MCF 10A (cell line): Measurements from ENCODE around the gene PTGDR2. TPM values are rescaled to one million over a fixed set of nuclear protein-coding genes. Genes with fewer than 3 reads are reported as not detected.

Experiments
- BruUV-seq: library from RNA; stranded (reverse); fragments of 400-500 nt; replicated peaks from 2 replicates; lab custom pipeline; 2021; lab: Mats Ljungman, UMichigan
- CTCF ChIA-PET: fragments of 300-600 bp; sonication (Branson Sonifier 250); formaldehyde crosslinking; extraction: SDS; loops from one replicate; lab custom pipeline; 2021; ENCODE audit warnings: antibody characterized with exemption, inconsistent platforms; lab: Yijun Ruan, JAX
- POLR2A ChIA-PET: fragments of 300-600, 350-650 bp; sonication (Branson Sonifier 250); formaldehyde crosslinking; extraction: SDS; loops from one replicate; lab custom pipeline; 2020; ENCODE audit warnings: antibody characterized with exemption, inconsistent platforms; lab: Yijun Ruan, JAX
- DNase-seq: peaks from one replicate; pipeline ENCODE4 v3.0.0-alpha.2; 2018; ENCODE audit not compliant: unreplicated experiment
- H3K27ac Mint-ChIP-seq: one replicate; pipeline ENCODE4 v1.8.0; 2022; ENCODE audit warnings: mild to moderate bottlenecking, low read depth, mixed read lengths; ENCODE audit not compliant: unreplicated experiment
- H3K27me3 Mint-ChIP-seq: one replicate; pipeline ENCODE4 v1.8.0; 2022; ENCODE audit warnings: mixed read lengths; ENCODE audit not compliant: insufficient read depth, unreplicated experiment
- H3K36me3 Mint-ChIP-seq: one replicate; pipeline ENCODE4 v1.8.0; 2022; ENCODE audit warnings: mild to moderate bottlenecking, moderate library complexity, mixed read lengths; ENCODE audit not compliant: insufficient read depth, unreplicated experiment
- H3K4me1 Mint-ChIP-seq: one replicate; pipeline ENCODE4 v1.8.0; 2022; ENCODE audit warnings: mixed read lengths; ENCODE audit not compliant: insufficient read depth, unreplicated experiment
- H3K4me3 Mint-ChIP-seq: one replicate; pipeline ENCODE4 v1.8.0; 2022; ENCODE audit warnings: mild to moderate bottlenecking, moderate library complexity, mixed read lengths; ENCODE audit not compliant: unreplicated experiment
- H3K9me3 Mint-ChIP-seq: one replicate; pipeline ENCODE4 v1.8.0; 2022; ENCODE audit warnings: mixed read lengths; ENCODE audit not compliant: unreplicated experiment
- intact Hi-C: fragments of 100-400 bp; cut with micrococcal nuclease; formaldehyde crosslinking; loops from 2 replicates; pipeline ENCODE4 v1.14.1; 2022
- total RNA-seq: library from RNA; stranded (reverse); gene quantifications from 2 replicates; pipeline ENCODE4 v1.2.3, GENCODE V29; 2022
- TF ChIP-seq, protein P1 (sequence below): fragments of 200-600 bp; IDR thresholded peaks from one replicate; pipeline ENCODE4 v1.8.0; 2022; ENCODE audit warnings: antibody characterized with exemption, mild to moderate bottlenecking; ENCODE audit not compliant: unreplicated experiment

Gene PTGDR2
- total RNA-seq, 1 experiment from 2014 or later = not detected

DNA sequence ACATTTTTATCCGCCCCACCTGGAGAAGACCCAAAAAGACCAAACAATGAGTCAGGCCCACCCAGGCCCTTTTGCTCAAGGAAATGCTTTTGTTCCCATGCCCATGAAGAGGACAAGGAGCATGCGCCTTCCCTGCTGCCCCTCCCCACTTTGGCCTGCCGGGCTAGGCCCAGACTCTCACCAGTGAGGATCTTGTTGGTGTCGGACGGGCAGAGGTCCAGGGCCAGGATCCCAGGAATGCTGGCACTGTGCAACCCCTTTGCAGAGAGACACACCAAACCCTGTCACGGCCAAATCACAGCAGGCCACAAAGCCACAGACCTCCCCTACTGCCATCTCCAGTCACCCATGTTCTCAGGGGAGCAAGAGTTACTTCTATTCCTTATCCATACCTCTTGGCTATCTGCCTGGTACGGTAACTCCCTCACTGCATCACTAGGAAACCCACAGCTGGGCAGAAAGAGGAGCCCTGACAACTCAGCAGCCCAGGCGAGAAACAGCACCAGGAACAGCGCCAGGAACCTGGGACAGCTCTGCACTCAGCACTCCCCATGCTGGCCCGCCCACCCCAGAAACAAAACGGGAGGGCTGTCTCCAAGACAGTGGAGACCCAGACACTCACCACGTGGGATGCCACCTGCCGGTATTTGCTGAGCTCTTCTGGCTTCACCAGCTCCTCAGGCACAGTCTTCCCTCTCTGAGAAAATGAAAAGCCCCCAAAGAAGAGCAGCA lies 45.1 kb upstream of the PTGDR2 start:
- H3K9me3 Mint-ChIP-seq = no peaks in the 10 kb centered on the region
- no peaks in the 10 kb centered on the region for H3K27me3 Mint-ChIP-seq

DNA sequence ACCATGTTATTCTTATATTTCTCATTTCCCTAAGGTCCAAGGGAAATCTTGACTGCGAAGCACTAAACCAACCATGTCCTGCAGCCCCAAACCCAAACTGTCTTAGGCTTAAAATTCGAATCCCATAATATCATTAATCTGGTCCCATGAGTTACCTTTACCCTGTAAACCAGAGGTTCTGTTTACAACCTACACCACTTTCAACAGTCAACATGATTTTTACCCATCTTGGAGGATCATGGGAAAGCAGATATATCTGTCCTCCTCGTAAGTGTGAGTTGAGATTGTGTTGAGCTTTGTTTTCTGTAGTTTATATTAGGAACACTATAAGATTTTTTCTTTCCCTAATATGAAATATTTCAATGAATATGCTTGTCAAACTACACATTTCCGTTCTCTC lies 44.2 kb upstream of the PTGDR2 start:
- Mint-ChIP-seq H3K27ac (no peak overlapping the region), H3K36me3 (peaks cover 91% of the 10 kb centered on the region), H3K9me3 (no peaks in the 10 kb centered on the region), H3K4me1 (peaks cover 9% of the 10 kb centered on the region), H3K27me3 (no peaks in the 10 kb centered on the region), H3K4me3 (no peak overlapping the region)
- intact Hi-C loops = loop anchor here (1.0 kb wide), 2 partner anchors 69 to 125 kb away; no protein-coding TSS in a partner anchor
- TF ChIP-seq, protein P1, sequence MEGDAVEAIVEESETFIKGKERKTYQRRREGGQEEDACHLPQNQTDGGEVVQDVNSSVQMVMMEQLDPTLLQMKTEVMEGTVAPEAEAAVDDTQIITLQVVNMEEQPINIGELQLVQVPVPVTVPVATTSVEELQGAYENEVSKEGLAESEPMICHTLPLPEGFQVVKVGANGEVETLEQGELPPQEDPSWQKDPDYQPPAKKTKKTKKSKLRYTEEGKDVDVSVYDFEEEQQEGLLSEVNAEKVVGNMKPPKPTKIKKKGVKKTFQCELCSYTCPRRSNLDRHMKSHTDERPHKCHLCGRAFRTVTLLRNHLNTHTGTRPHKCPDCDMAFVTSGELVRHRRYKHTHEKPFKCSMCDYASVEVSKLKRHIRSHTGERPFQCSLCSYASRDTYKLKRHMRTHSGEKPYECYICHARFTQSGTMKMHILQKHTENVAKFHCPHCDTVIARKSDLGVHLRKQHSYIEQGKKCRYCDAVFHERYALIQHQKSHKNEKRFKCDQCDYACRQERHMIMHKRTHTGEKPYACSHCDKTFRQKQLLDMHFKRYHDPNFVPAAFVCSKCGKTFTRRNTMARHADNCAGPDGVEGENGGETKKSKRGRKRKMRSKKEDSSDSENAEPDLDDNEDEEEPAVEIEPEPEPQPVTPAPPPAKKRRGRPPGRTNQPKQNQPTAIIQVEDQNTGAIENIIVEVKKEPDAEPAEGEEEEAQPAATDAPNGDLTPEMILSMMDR = no peak
- BruUV-seq = no TSS peak
- ChIA-PET CTCF (interaction anchor here (0.6 to 10.1 kb wide), 34 partner anchors 8 to 1986 kb away, joined by 3 to 163 read pairs (median 6); partner anchors contain the start of genes PTGDR2 and TMEM109), POLR2A (interaction anchor here (1.1 to 3.2 kb wide), 5 partner anchors 11 to 69 kb away, joined by 3 to 11 read pairs (median 6); partner anchors contain the start of gene TMEM109)
- no peak for DNase-seq

More for the DNA sequence above, 45.1 kb upstream of the PTGDR2 start:
- Mint-ChIP-seq H3K36me3 (peaks cover 82% of the 10 kb centered on the region), H3K4me3 (no peak overlapping the region), H3K4me1 (peaks cover 9% of the 10 kb centered on the region), H3K27ac (no peak overlapping the region)
- TF ChIP-seq, protein P1 = no peak
- ChIA-PET POLR2A (interaction anchor here (1.2 to 3.2 kb wide), 2 partner anchors 13 kb away, joined by 6 to 11 read pairs; partner anchors contain the start of gene TMEM109), CTCF (interaction anchor here (0.6 to 10.1 kb wide), 20 partner anchors 9 to 286 kb away, joined by 3 to 163 read pairs (median 6); partner anchors contain the start of gene TMEM109)
- intact Hi-C loops = no loop called here
- no peak for DNase-seq
- BruUV-seq = no TSS peak

DNA sequence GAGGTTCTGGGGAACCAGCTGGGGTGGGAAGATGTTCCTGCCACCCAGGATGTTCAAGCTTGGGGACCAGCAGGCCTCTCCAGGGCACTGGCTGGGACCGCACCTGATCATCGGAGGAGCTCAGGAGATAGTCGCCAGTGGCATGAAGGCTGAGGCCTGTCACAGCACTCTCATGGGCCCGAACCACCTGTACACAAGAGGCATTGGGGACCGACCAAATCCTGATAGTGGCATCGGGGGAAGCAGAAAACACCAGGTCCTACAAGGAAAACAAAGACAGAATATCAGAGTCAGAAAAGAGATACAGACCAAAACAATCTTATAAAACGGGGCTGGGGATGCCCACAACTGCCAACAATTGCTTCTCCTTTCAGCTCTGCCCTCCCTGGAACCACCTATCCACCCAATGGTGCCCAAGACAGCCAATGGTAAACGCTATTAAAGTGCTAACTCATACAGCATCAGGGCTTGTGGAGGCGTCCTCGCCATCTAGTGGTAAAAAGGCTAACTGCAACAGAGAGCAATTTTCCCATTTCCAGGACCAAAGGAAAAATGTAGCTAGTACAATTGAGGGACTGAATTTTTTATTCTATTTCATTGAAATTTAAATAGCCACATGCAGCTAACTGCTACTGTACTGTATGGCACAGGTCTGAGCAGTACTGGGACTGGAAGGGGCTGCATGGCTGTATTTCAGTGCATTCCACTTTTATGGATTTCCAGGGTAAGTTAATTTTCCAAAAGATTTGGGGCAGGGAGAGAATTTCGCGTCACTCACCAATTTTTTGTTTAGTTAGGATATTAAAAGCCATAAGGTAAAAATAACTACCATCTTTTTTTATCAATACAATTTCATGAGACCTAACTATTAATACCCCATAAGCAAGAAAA lies 43.5 kb upstream of the PTGDR2 start:
- Mint-ChIP-seq H3K4me1 (peaks cover 5% of the 10 kb centered on the region), H3K4me3 (no peak overlapping the region), H3K9me3 (no peaks in the 10 kb centered on the region), H3K36me3 (peaks cover 97% of the 10 kb centered on the region), H3K27me3 (no peaks in the 10 kb centered on the region), H3K27ac (no peak overlapping the region)
- ChIA-PET POLR2A (interaction anchor here (1.1 to 3.2 kb wide), 5 partner anchors 10 to 68 kb away, joined by 3 to 11 read pairs (median 6); partner anchors contain the start of gene TMEM109), CTCF (interaction anchor here (0.6 to 10.1 kb wide), 43 partner anchors 8 to 1987 kb away, joined by 3 to 163 read pairs (median 5); partner anchors contain the start of genes PTGDR2 and TMEM109)
- peak; percentile 64 for DNase-seq
- no TSS peak for BruUV-seq
- intact Hi-C loops = loop anchor here (1.0 kb wide), 2 partner anchors 68 to 124 kb away; no protein-coding TSS in a partner anchor
- TF ChIP-seq, protein P1 = peak; percentile 92
